ENCODE results near the gene CLVS2.

The CLVS2 gene

DNA sequence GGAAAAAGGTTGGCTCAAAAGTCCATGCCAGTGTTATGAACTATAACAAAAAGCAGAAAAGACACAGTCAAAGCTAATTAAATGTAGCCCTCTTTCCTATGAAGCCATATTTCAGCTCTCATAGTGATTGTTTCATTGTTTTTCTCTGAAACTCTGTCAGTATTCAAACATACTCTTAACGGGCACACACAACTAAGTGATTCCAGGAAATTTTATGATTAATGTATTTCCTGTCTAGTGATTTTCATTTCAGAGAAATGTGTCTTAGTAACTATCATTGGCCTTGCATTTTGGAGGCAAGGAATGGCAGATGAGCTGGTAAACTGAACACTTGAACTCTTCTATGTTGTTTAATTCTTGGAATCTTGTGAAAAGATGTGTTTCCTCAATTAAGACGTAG is 68.0 kb downstream of the CLVS2 start:
- TF ChIP-seq, protein P1, sequence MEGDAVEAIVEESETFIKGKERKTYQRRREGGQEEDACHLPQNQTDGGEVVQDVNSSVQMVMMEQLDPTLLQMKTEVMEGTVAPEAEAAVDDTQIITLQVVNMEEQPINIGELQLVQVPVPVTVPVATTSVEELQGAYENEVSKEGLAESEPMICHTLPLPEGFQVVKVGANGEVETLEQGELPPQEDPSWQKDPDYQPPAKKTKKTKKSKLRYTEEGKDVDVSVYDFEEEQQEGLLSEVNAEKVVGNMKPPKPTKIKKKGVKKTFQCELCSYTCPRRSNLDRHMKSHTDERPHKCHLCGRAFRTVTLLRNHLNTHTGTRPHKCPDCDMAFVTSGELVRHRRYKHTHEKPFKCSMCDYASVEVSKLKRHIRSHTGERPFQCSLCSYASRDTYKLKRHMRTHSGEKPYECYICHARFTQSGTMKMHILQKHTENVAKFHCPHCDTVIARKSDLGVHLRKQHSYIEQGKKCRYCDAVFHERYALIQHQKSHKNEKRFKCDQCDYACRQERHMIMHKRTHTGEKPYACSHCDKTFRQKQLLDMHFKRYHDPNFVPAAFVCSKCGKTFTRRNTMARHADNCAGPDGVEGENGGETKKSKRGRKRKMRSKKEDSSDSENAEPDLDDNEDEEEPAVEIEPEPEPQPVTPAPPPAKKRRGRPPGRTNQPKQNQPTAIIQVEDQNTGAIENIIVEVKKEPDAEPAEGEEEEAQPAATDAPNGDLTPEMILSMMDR (IDR thresholded peaks at IDR 0.05; ENCODE audit: extremely low read depth, insufficient read depth, missing control alignments): no peak
- DNase-seq (ENCODE audit: low spot score): no peak
- in situ Hi-C loops (cut with MboI; ENCODE audit: low pct_unique_long_range_greater_than_20kb, low sequenced_read_pairs, unreplicated experiment): no loop called here

DNA sequence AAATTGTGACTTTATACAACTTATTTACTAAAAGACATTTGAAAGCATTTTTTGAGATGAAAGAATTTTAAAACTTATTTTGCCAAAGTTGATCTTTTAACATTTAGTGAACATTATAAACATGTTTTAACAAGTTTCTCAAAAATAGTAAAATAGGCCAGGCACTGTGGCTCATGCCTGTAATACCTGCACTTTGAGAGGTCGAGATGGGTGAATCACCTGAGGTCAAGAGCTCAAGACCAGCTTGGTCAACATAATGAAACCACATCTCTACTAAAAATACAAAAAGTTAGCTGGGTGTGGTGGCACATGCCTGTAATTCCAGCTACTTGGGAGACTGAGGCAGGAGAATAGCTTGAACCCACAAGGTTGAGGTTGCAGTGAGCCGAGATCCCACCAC is 78.6 kb downstream of the CLVS2 start:
- DNase-seq (ENCODE audit: low spot score): no peak
- in situ Hi-C loops (cut with MboI; ENCODE audit: low pct_unique_long_range_greater_than_20kb, low sequenced_read_pairs, unreplicated experiment): no loop called here
- TF ChIP-seq, protein P1 (IDR thresholded peaks at IDR 0.05; ENCODE audit: extremely low read depth, insufficient read depth, missing control alignments): no peak

DNA sequence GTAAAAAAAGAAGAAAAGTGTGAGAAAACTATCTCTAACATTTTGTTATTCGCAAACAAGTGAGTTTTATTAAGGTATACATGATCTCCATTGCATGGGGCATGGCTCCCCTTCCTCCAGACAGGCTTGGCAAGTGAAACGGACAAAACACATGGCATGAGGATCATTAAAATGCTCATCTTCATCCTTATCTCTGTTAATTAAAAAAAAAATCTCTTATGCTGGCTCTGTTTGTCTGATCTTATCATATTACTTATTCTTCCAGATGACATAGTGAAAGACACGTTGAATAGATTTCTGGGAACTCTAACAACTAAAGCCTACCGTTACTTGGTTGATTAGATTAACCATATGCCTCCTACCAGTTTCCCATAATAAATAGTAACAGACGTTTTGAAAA is 89.4 kb downstream of the CLVS2 start:
- TF ChIP-seq, protein P1 (IDR thresholded peaks at IDR 0.05; ENCODE audit: extremely low read depth, insufficient read depth, missing control alignments): no peak
- in situ Hi-C loops (cut with MboI; ENCODE audit: low pct_unique_long_range_greater_than_20kb, low sequenced_read_pairs, unreplicated experiment): no loop called here

DNA sequence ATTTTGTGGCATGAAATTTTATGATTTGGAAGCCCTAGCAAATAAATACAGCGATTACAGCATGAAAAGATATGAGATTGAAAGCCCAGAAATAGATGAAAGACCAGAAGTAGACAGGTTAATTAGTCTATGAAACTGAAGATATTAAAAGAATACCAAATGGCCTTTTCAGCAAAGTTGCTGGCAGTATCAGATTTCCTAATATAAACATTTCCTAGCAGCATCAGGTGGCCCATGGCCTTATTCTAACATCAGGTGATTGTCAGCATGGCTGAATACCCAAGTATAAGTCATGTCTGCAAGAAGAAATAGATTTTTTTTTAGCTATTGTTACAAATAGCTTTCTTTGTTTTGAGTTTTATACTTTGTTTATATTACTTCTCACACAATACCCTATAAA is 93.2 kb downstream of the CLVS2 start:
- DNase-seq (ENCODE audit: low spot score): no peak
- TF ChIP-seq, protein P1 (IDR thresholded peaks at IDR 0.05; ENCODE audit: extremely low read depth, insufficient read depth, missing control alignments): no peak
- in situ Hi-C loops (cut with MboI; ENCODE audit: low pct_unique_long_range_greater_than_20kb, low sequenced_read_pairs, unreplicated experiment): no loop called here

More for the DNA sequence above, 89.4 kb downstream of the CLVS2 start:
- no peak for DNase-seq (ENCODE audit: low spot score)

DNA sequence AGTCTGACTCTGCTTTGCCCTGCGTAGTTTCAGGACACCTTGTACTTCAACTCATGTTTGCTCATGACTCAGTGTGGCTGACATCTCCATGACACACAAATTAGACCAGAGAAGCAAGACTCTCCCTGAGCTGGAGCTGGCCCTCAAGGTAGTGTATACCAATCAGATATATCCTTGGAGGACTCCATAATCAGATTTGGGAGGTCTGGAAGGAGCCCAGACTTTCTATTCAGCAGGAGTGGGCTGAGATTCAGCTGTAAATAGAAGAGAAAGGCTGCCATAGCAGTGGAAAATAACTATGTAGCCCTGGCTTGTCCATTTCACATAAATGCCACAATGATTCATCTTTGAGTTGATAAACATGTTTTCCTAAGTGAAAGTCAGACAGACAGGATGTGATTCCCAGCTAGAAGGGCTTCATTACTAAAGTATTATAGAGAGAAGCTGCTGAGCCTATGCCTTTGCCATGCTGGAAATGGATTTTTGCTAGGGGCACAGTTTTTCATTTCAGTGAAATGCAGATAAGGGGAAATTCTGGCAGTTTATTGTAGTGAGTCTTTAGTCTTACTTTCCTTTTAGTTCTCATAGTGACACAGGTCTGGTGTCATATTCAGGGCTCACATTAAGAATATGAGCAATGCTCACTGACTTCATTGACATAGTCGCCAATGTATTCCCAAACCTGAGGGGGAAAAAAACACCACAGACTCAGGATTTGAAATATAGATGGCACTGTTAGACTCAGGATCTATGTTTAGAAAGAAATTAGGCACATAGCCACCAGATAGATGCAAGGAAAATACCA is 95.3 kb downstream of the CLVS2 start:
- no peak for DNase-seq (ENCODE audit: low spot score)

DNA sequence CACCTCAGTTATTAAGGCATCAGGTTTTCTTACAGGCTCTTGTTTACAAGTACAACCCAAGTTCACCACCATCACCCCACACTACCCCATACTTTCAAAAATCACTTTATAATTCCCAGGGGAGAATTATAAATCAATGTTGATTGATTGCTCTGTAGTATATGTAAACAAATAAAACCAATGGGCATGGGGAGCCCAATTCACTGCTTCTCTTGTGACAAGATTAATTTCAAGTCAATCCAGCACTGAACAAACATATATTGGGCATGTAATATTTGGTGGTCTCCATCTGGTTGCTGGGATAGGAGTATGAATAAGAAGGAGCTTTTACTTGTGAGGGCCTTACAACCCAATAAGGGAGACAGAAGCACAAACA is 95.8 kb downstream of the CLVS2 start:
- TF ChIP-seq, protein P1 (IDR thresholded peaks at IDR 0.05; ENCODE audit: extremely low read depth, insufficient read depth, missing control alignments): no peak
- in situ Hi-C loops (cut with MboI; ENCODE audit: low pct_unique_long_range_greater_than_20kb, low sequenced_read_pairs, unreplicated experiment): no loop called here
- no peak for DNase-seq (ENCODE audit: low spot score)

More for the DNA sequence above, 95.3 kb downstream of the CLVS2 start:
- in situ Hi-C loops (cut with MboI; ENCODE audit: low pct_unique_long_range_greater_than_20kb, low sequenced_read_pairs, unreplicated experiment): no loop called here
- TF ChIP-seq, protein P1 (IDR thresholded peaks at IDR 0.05; ENCODE audit: extremely low read depth, insufficient read depth, missing control alignments): no peak
